CD14-positive monocyte (primary cell): ENCODE results near the gene CLEC4M. TPM values are rescaled to one million over a fixed set of nuclear protein-coding genes. Genes with fewer than 3 reads are reported as not detected.

Experiments
- DNase-seq, 3 donors: peaks; one replicate each; pipeline ENCODE4 v3.0.0-alpha.2; 2011 to 2022
- H2AFZ ChIP-seq: 2 replicates; pipeline ENCODE4 v1.6.0; 2012; ENCODE audit warnings: mild to moderate bottlenecking, low read depth, low read length, inconsistent platforms; ENCODE audit not compliant: insufficient read depth, poor library complexity, severe bottlenecking
- H3K27ac ChIP-seq, 2 donors: 1 replicate in 1 of 2; 2 replicates in 1 of 2; pipeline ENCODE4 v1.5.1; 2012 to 2013; ENCODE audit warnings: low read length in 2 of 2, control low read depth in 1 of 2, inconsistent platforms in 1 of 2, low read depth in 1 of 2, mild to moderate bottlenecking in 1 of 2
- H3K27me3 ChIP-seq, 2 donors: one replicate each; pipeline versions ENCODE4 v1.6.0 to v1.6.1; 2011 to 2013; ENCODE audit warnings: low read length in 2 of 2; ENCODE audit not compliant: control insufficient read depth in 2 of 2, insufficient read depth in 2 of 2
- H3K36me3 ChIP-seq, 2 donors: replicated peaks in 1 of 2; 1 replicate in 1 of 2; 2 replicates in 1 of 2; pipeline versions ENCODE4 v1.5.1 to v1.6.1; 2012 to 2013; ENCODE audit warnings: low read length in 2 of 2, control low read depth in 1 of 2, inconsistent platforms in 1 of 2, mild to moderate bottlenecking in 1 of 2; ENCODE audit not compliant: insufficient read depth in 2 of 2, control insufficient read depth in 1 of 2
- H3K4me1 ChIP-seq, 2 donors: 1 replicate in 1 of 2; 2 replicates in 1 of 2; pipeline versions ENCODE4 v1.5.1 to v1.6.1; 2012 to 2013; ENCODE audit warnings: low read length in 2 of 2, control low read depth in 1 of 2, inconsistent platforms in 1 of 2, mild to moderate bottlenecking in 1 of 2, moderate library complexity in 1 of 2; ENCODE audit not compliant: insufficient read depth in 2 of 2, control insufficient read depth in 1 of 2
- H3K4me2 ChIP-seq: replicated peaks from 2 replicates; pipeline ENCODE3; 2012; ENCODE audit warnings: low read length, moderate library complexity, mild to moderate bottlenecking; ENCODE audit not compliant: poor library complexity, severe bottlenecking; ENCODE audit errors: extremely low read depth
- H3K4me3 ChIP-seq, 3 experiments: fragments of 200-600 bp in 1 of 3; sonication (generic) in 1 of 3; replicated peaks in 1 of 3; 1 replicate in 2 of 3; 2 replicates in 1 of 3; pipeline ENCODE4 v1.5.1; 2011 to 2013; ENCODE audit warnings: low read length in 3 of 3, mild to moderate bottlenecking in 3 of 3, control low read depth in 2 of 3, low read depth in 2 of 3, inconsistent platforms in 1 of 3, moderate library complexity in 1 of 3
- H3K79me2 ChIP-seq: 2 replicates; pipeline ENCODE4 v1.6.0; 2012; ENCODE audit warnings: mild to moderate bottlenecking, control low read depth, inconsistent platforms, low read length, moderate library complexity; ENCODE audit not compliant: insufficient read depth
- H3K9ac ChIP-seq: 2 replicates; pipeline ENCODE4 v1.6.0; 2017; ENCODE audit warnings: low read length, mild to moderate bottlenecking; ENCODE audit not compliant: insufficient read depth, poor library complexity, severe bottlenecking
- H3K9me3 ChIP-seq, 2 donors: replicated peaks in 1 of 2; 1 replicate in 1 of 2; 2 replicates in 1 of 2; pipeline versions ENCODE4 v1.5.1 to v1.6.1; 2012 to 2013; ENCODE audit warnings: low read length in 2 of 2, control low read depth in 1 of 2; ENCODE audit not compliant: control insufficient read depth in 1 of 2, insufficient read depth in 1 of 2
- H4K20me1 ChIP-seq: 2 replicates; pipeline ENCODE4 v1.6.0; 2012; ENCODE audit warnings: mild to moderate bottlenecking, low read length, control low read depth, moderate library complexity; ENCODE audit not compliant: insufficient read depth
- H3K27ac Mint-ChIP-seq, 7 donors: one replicate each; pipeline ENCODE4 v1.8.0; 2020; ENCODE audit warnings: mild to moderate bottlenecking in 7 of 7, mixed read lengths in 7 of 7, moderate library complexity in 6 of 7, inconsistent platforms in 2 of 7
- H3K27me3 Mint-ChIP-seq, 3 donors: one replicate each; pipeline ENCODE4 v1.8.0; 2021 to 2022; ENCODE audit warnings: low read depth in 3 of 3, mild to moderate bottlenecking in 3 of 3, mixed read lengths in 3 of 3, moderate library complexity in 3 of 3, inconsistent platforms in 1 of 3
- H3K36me3 Mint-ChIP-seq, 2 donors: one replicate each; pipeline ENCODE4 v1.8.0; 2020; ENCODE audit warnings: mixed read lengths in 2 of 2, inconsistent platforms in 1 of 2, mild to moderate bottlenecking in 1 of 2
- H3K4me1 Mint-ChIP-seq: one replicate; pipeline ENCODE4 v1.8.0; 2020; ENCODE audit warnings: mild to moderate bottlenecking, mixed read lengths
- H3K4me3 Mint-ChIP-seq, 2 donors: one replicate each; pipeline ENCODE4 v1.8.0; 2020; ENCODE audit warnings: mild to moderate bottlenecking in 2 of 2, mixed read lengths in 2 of 2, moderate library complexity in 1 of 2
- H3K9me3 Mint-ChIP-seq, 7 donors: one replicate each; pipeline ENCODE4 v1.8.0; 2020 to 2022; ENCODE audit warnings: mixed read lengths in 7 of 7, mild to moderate bottlenecking in 6 of 7, moderate library complexity in 6 of 7, inconsistent platforms in 2 of 7
- CTCF ChIP-seq: fragments of 200-600 bp; IDR thresholded peaks from one replicate; pipeline ENCODE4 v1.8.0; 2022; ENCODE audit warnings: antibody characterized with exemption, mild to moderate bottlenecking
- WGBS: methylation state at CpG from one replicate; pipeline ENCODE4 v1.1.5; 2013; ENCODE audit warnings: missing lambda C conversion rate; ENCODE audit not compliant: insufficient coverage; 5-methylcytosine and 5-hydroxymethylcytosine counted together
- intact Hi-C, 2 donors: fragments of 100-400 bp; cut with micrococcal nuclease; formaldehyde crosslinking; loops; one replicate each; pipeline versions ENCODE4 v1.15.0 to v1.15.1; 2023
- polyA minus RNA-seq: library from RNA; depleted of rRNA, polyadenylated mRNA; stranded (reverse); fragments of >200 nt; gene quantifications from 2 replicates; pipeline ENCODE4 v1.2.3, GENCODE V29; 2012
- polyA plus RNA-seq, 3 donors: library from polyadenylated mRNA; depleted of rRNA in 1 of 3; unstranded in 2 of 3; stranded (reverse) in 1 of 3; fragments of 300-500 nt in 2 of 3; fragments of >200 nt in 1 of 3; fragmentation: Illumina TruSeq in 2 of 3; gene quantifications; 1 replicate in 2 of 3; 2 replicates in 1 of 3; pipeline ENCODE4 v1.2.3, GENCODE V29; 2012 to 2021
- total RNA-seq, 12 experiments: library from RNA in 1 of 12; stranded (reverse) in 1 of 12; fragments of 120-200 nt in 1 of 12; gene quantifications; one replicate each; pipeline ENCODE4 v1.2.4 and lab custom pipeline; 2013 to 2026; ENCODE audit warnings: mixed read lengths in 6 of 12, inconsistent platforms in 1 of 12

CLEC4M gene, protein sequence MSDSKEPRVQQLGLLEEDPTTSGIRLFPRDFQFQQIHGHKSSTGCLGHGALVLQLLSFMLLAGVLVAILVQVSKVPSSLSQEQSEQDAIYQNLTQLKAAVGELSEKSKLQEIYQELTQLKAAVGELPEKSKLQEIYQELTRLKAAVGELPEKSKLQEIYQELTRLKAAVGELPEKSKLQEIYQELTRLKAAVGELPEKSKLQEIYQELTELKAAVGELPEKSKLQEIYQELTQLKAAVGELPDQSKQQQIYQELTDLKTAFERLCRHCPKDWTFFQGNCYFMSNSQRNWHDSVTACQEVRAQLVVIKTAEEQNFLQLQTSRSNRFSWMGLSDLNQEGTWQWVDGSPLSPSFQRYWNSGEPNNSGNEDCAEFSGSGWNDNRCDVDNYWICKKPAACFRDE
- 0.54 TPM for total RNA-seq (2013)
- polyA plus RNA-seq (not detected), polyA minus RNA-seq (under 0.01 TPM in 1 of 2 replicates, not detected in the other), total RNA-seq (lab: John Stamatoyannopoulos, UW) (0.13 to 0.81 (median 0.49) reads per million in 11 experiments)

- Histone ChIP-seq H3K79me2 (no peaks in the 10 kb centered on the region), H3K4me2 (no peak within 1 kb of the TSS), H3K27me3 (no peaks in the 10 kb centered on the region), H3K4me1 (peaks cover 5 to 6% of the 10 kb centered on the region in 2 donors), H2AFZ (peak within 1 kb of the TSS; percentile 15), H3K4me3 (no peak within 1 kb of the TSS), H3K9me3 (peaks cover 15 to 22% of the 10 kb centered on the region in 2 donors), H3K36me3 (no peaks in the 10 kb centered on the region), H4K20me1 (no peaks in the 10 kb centered on the region), H3K27ac (no peak within 1 kb of the TSS), H3K9ac (no peak within 1 kb of the TSS)
- TF ChIP-seq CTCF, result no peak
- Mint-ChIP-seq H3K27ac (no peak within 1 kb of the TSS), H3K4me1 (peaks cover 20% of the 10 kb centered on the region), H3K36me3 (peaks cover 0 to 2% of the 10 kb centered on the region in 2 donors), H3K27me3 (peaks cover 2 to 6% (median 5%) of the 10 kb centered on the region in 3 donors), H3K9me3 (peaks cover 12 to 25% (median 20%) of the 10 kb centered on the region in 7 donors), H3K4me3 (peak within 1 kb of the TSS in 1 of 2 donors; percentile 4)
- 100% methylated on average over 1 of the region's 8 CpGs for WGBS
- intact Hi-C loops, result no loop called here
- no peak for DNase-seq
Measured at GRCh38 chr19:7762719-7763293, at the start of gene CLEC4M. Gene CLEC4M (plus strand): TSS chr19:7763243. CDS start chr19:7763267, 24 bp downstream.

DNA sequence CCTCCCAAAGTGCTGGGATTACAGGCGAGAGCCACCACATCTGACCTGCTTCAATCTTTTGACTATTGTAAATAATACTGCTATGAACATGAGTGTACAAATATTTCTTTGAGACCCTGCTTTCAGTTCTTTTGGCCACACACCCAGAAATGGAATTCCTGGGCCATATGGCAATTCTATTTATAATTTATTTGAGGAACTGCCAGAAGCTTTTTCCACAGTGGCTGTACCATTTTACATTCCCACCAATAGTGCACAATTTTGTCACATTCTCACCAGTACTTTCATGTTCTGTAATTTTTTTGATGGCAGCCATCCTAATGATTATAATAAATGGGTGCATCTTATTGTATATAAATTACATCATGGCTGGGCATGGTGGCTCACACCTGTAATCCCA, 47.4 kb upstream of the CLEC4M start:
- intact Hi-C loops, result no loop called here
- H3K36me3 Mint-ChIP-seq, result peaks cover 0 to 7% of the 10 kb centered on the region in 2 donors
- H3K4me3 Mint-ChIP-seq, result no peak overlapping the region
- Histone ChIP-seq H3K9ac (no peak overlapping the region), H3K4me3 (no peak overlapping the region), H4K20me1 (no peaks in the 10 kb centered on the region), H3K36me3 (no peaks in the 10 kb centered on the region), H3K4me2 (no peak overlapping the region), H2AFZ (no peak overlapping the region), H3K27ac (peak overlapping the region in 1 of 2 donors; percentile 83), H3K79me2 (no peaks in the 10 kb centered on the region), H3K4me1 (peaks cover 45 to 49% of the 10 kb centered on the region in 2 donors), H3K27me3 (no peaks in the 10 kb centered on the region), H3K9me3 (peaks cover 6 to 7% of the 10 kb centered on the region in 2 donors)
- H3K9me3 Mint-ChIP-seq, result peaks cover 3 to 14% (median 9%) of the 10 kb centered on the region in 7 donors
- peaks cover 0 to 4% (median 0%) of the 10 kb centered on the region in 3 donors for H3K27me3 Mint-ChIP-seq
- peak overlapping the region; percentile 95 to 99 (median 98) for H3K27ac Mint-ChIP-seq
- WGBS, result no CpG with 5 or more reads among the region's 1 CpG
- no peak for TF ChIP-seq CTCF
- H3K4me1 Mint-ChIP-seq, result peaks cover 40% of the 10 kb centered on the region
- no peak for DNase-seq
